Measurements from ENCODE around the gene ACTR3C. TPM values are rescaled to one million over a fixed set of nuclear protein-coding genes. Genes with fewer than 3 reads are reported as not detected.

ACTR3C gene
- total and polyA plus RNA-seq, 2 experiments from 2014 or later, result 1.5 to 3.5 TPM

- no peak for TF ChIP-seq CTCF (conservative IDR thresholded peaks at IDR 0.05; ENCODE audit: low read depth in 2 of 2)
Measured at GRCh38 chr7:150367677-150368095, 44.3 kb upstream of the ACTR3C start (continued).

DNA sequence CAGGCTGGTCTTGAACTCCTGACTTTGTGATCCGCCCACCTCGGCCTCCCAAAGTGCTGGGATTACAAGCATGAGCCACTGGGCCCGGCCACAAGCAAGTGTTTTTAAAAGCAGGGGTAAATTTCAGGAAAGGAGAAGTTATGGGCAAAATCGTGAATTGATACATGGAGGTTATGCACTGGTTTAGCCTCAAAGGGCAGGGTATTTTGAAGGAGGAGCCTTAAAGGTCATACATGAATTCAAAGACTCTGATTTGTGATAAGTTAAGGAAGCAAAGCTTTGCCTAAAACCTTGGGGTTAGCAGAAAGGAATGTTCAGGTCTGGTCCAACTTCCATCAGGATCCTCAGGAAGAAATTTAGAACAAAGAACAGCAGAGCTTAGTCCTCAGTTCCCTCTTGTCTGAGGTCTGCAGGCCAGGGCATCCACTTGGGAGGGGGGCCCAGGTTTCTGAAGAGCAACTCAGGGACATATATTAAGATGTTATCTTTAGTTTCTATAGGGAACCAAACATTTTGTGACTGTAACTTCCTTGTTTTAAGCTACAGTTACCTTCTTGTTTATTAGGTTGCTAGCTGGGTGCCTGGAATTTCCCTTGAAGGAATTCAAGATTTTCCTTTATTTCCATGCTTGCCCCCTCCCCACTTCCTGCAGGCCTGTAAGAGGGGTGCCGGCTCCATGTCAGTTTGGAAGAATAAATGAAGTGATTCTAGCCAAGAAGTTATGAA, 42.5 kb upstream of the ACTR3C start:
- H3K36me3 Mint-ChIP-seq (ENCODE audit: low read depth), result peaks cover 19% of the 10 kb centered on the region
- Histone ChIP-seq H3K79me2 (replicated peaks; ENCODE audit: insufficient read depth) (peaks cover 26% of the 10 kb centered on the region), H3K4me3 (no peak overlapping the region), H3K27ac (ENCODE audit: low read depth) (peak overlapping the region; percentile 17), H3K27me3 (ENCODE audit: insufficient read depth) (no peaks in the 10 kb centered on the region), H3K36me3 (ENCODE audit: insufficient read depth) (0 out of 2 replicates have a peak, but pooled peaks cover 3% of the 10 kb centered on the region), H3K4me1 (ENCODE audit: insufficient read depth) (peaks cover 68% of the 10 kb centered on the region), H3F3A (replicated peaks; ENCODE audit: low read depth) (peaks cover 19% of the 10 kb centered on the region), H4K20me1 (replicated peaks; ENCODE audit: insufficient read depth) (peaks cover 4% of the 10 kb centered on the region), H2AFZ (no peak overlapping the region), H3K4me2 (no peak overlapping the region), H3K9me2 (ENCODE audit: insufficient read depth) (no peaks in the 10 kb centered on the region)
- no peak overlapping the region; the same call in 2 of the 3 replicates for H3K4me3 Mint-ChIP-seq
- DNase-seq (ENCODE audit: low spot score), result peak; percentile 67
- peaks cover 65% of the 10 kb centered on the region for H3K4me1 Mint-ChIP-seq
- no peak for ATAC-seq
- H3K27ac Mint-ChIP-seq, result peak overlapping the region; percentile 87
- no peaks in the 10 kb centered on the region for H3K9me3 Mint-ChIP-seq
- peaks cover 15% of the 10 kb centered on the region for H3K27me3 Mint-ChIP-seq (ENCODE audit: insufficient read depth, low read depth, poor library complexity)
- TF ChIP-seq CREB1 (CRISPR knock-in tag; IDR thresholded peaks at IDR 0.05; ENCODE audit: low read depth), result no peak
- TF ChIP-seq EZH2phosphoT487 (IDR thresholded peaks at IDR 0.05; ENCODE audit: unreplicated experiment), result no peak
- no peak for TF ChIP-seq EZH2 (IDR thresholded peaks at IDR 0.05; ENCODE audit: low read depth, unreplicated experiment)
- no peak for TF ChIP-seq CTCF (conservative IDR thresholded peaks at IDR 0.05; ENCODE audit: low read depth in 2 of 2)
- no peak for TF ChIP-seq ETS1 (IDR thresholded peaks at IDR 0.05)
- TF ChIP-seq REST (IDR thresholded peaks at IDR 0.05; ENCODE audit: unreplicated experiment), result no peak
- TF ChIP-seq ZNF331 (CRISPR knock-in tag; IDR thresholded peaks at IDR 0.05; ENCODE audit: low read depth), result no peak
- TF ChIP-seq STAT1 (IDR thresholded peaks at IDR 0.05; ENCODE audit: unreplicated experiment), result no peak
- no peak for TF ChIP-seq NANOG (IDR thresholded peaks at IDR 0.05; ENCODE audit: borderline replicate concordance)
- no peak for TF ChIP-seq JUNB (IDR thresholded peaks at IDR 0.05; ENCODE audit: unreplicated experiment)
